GM18507 (cell line): ENCODE measurements around the gene PRICKLE1.
"Not testable (repeated sequence)": the region's sequence is repeated elsewhere in the genome, so short reads cannot be mapped to it uniquely, and the experiment has no call there.

Experiments used
- DNase-seq: peaks from one replicate; pipeline ENCODE4 v3.0.0; 2011; ENCODE audit warnings: low read depth; ENCODE audit not compliant: insufficient read length; ENCODE audit errors: extremely low spot score
- FAIRE-seq: peaks from 2 replicates; lab custom pipeline; 2011; peaks lifted over from hg19 to GRCh38; lab: Jason Lieb, UNC

PRICKLE1 gene

DNA sequence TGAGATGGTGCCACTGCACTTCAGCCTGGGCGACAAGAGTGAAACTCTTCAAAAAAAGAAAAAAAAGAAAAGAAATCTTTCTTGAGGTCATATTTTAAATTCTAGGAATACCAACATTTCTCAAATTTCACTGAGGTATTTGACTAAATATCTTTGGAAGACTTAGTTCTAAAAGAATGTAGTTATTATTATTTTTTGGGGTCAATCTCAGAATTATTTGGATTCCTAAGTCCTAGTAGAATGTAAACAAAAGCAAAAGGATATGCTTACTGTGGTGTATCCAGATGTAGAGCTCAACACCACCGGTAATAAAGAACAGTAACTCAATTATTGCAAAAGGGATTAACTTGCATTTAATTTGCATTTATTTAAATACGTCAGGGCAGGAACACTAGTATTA lies 25.0 kb downstream of the PRICKLE1 start:
- no peak for FAIRE-seq
- DNase-seq = no peak

DNA sequence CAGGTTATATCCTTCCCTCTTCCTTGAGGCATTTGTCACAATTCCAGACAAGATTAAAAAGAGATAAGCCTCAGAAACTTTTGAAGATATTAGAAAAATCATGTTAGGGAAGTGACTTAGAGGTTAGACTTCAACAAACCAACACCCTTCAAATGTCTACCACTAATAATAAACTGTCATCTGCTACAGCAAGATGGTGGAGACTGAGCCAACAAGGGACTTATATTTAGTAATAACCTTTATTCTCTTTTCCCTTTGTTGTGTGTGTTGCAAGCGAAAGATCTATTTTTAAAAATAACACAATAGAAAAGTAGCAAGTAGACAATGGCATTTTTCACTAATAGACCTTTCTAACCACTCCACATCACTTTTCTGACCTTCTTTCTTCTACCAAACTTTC lies 28.6 kb downstream of the PRICKLE1 start:
- FAIRE-seq (no peak), DNase-seq (no peak)

GRCh38 chr12:42557586-42558172 lies 31.9 kb downstream of the PRICKLE1 start:
- DNase-seq (no peak), FAIRE-seq (no peak)

GRCh38 chr12:42556917-42557316 lies 32.6 kb downstream of the PRICKLE1 start:
- no peak for FAIRE-seq
- DNase-seq = no peak

- DNase-seq (no peak), FAIRE-seq (no peak)
Observed at GRCh38 chr12:42552822-42553221, 36.7 kb downstream of the PRICKLE1 start.

DNA sequence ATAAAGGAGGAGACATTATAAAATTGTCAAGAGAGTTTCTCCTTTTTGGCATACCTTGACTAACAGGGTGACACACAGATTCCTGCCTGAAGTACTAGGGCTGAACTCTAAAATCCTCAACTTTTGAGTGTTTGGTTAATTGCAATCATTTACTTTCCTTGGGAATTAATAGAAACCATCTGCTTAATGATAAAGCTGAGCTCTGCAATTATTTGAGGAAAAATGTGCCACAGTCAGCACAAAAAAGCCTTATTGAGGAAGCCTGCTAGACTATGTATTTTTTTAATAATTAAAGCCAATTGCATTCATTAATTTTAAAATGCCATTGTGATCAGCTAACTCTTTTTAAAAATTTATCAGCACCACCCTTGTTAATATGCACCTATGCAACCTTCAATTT lies 38.7 kb downstream of the PRICKLE1 start:
- FAIRE-seq = no peak
- no peak for DNase-seq

- DNase-seq (no peak), FAIRE-seq (no peak)
Observed at GRCh38 chr12:42546709-42547108, 42.8 kb downstream of the PRICKLE1 start.

GRCh38 chr12:42541965-42542364 lies 47.6 kb downstream of the PRICKLE1 start:
- FAIRE-seq (no peak), DNase-seq (no peak)

GRCh38 chr12:42541308-42541707 lies 48.2 kb downstream of the PRICKLE1 start:
- FAIRE-seq, DNase-seq: not testable (repeated sequence)

- no peak for FAIRE-seq
- no peak for DNase-seq
Observed at GRCh38 chr12:42539696-42540095, 49.9 kb downstream of the PRICKLE1 start.

DNA sequence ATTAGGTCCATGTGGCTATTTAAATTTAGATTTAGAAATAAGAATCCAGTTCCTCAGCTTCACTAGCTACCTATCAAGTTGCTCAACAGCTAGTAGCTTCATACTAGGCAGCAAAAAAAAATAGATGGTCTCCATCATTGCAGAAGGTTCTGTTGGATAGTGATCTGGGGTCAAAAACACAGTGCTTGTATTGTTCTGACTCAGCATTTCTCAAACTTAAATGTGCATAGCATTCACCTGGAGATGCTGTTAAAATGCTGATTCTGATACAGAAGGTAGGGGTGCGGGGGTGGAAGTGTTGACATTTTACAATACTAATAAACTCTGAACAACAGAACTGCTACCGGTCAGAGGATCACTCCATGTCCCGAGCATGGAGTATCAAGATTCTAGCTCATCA lies 51.3 kb downstream of the PRICKLE1 start:
- no peak for FAIRE-seq
- no peak for DNase-seq

DNA sequence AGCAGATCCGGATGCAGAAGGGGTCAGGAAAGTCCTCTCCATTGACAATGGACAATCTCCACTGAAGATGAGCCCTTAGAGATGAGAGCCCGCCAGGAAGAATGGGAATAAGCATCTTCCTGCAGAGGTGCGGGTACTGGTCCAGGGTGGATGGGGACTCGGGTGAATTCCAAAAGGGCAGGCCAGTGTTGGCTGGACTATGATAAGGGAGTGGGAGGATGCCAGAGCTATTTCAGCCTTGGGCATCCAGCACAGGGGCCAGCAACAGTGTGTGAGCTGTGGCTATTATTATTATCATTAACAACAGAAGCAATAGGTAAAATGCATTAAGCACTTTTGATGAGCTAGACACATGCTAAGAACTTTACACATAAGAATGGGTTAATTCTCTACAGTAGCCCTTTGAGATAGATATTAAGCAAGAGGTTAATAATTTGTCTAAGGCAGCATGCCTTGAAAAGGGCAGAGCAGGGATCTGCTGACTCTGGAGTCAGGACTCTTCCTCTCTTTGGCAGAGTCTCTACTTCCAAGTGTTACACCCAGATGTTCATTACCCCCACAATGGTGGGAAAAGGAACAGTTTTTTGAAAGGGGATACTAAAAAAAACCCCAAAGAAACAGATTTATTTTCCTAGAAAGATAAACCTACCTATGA lies 55.2 kb downstream of the PRICKLE1 start:
- DNase-seq (no peak), FAIRE-seq (no peak)

DNA sequence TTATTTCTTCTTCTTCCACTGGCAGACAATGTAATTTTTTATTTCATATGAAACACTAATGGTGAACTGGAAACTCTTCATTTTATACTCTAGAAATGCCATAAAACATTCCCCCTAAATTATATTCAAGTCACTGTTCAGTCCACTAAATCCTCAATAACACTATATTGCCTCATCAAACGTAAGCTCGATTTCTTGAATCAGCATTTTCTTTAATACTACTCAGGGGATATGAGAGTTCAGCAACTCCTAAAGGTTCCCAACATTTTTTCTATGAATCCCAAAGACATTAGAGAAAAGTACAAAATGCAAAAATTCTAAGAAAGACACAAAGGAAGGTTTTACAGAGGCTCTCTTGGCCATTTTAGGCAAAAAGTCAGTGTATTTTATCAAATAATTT lies 59.3 kb downstream of the PRICKLE1 start:
- FAIRE-seq (no peak), DNase-seq (no peak)

GRCh38 chr12:42525444-42525843 lies 64.1 kb downstream of the PRICKLE1 start:
- DNase-seq = no peak
- no peak for FAIRE-seq

GRCh38 chr12:42524716-42525115 lies 64.8 kb downstream of the PRICKLE1 start:
- DNase-seq (no peak), FAIRE-seq (no peak)

DNA sequence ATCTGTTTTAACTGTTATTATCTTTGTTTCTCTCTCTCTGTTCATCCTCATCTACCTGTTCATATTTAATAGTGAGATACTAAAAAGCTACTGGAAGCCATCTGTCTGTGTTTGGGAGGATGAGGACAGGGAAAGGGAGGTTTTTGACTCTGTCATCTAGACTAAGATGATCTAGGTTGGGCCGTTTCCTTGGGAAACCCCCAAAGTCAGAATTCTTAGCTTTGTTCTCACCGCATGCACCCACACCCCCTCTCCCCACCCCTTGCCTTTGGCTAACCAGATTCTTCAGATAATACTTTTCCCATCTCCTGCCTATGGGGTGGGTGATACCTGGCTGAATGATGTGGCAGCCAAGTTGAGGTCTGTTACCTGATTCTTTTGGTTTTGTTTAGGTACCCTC lies 73.0 kb downstream of the PRICKLE1 start:
- no peak for DNase-seq
- no peak for FAIRE-seq

GRCh38 chr12:42511656-42512055 lies 77.9 kb downstream of the PRICKLE1 start:
- FAIRE-seq = no peak
- DNase-seq = no peak

DNA sequence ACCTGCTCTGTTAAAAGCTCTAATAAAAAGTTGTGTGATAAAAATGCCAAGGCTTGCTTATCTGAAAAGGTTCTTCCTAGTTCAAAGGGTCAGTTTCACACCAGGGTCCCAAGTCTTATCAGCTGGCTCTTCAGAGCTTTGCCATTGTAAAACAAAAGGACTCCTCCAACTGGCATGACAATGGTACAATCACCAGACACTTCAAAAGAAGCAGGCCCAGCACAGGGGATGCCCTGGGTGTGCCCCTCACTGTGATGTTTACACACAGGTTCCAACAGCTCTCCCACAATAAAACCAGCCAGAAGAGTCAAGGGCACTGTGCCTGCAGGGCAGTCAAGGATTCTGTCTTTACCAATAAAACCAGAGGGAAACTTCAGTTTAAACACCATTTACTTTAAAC lies 78.7 kb downstream of the PRICKLE1 start:
- FAIRE-seq = no peak
- no peak for DNase-seq

DNA sequence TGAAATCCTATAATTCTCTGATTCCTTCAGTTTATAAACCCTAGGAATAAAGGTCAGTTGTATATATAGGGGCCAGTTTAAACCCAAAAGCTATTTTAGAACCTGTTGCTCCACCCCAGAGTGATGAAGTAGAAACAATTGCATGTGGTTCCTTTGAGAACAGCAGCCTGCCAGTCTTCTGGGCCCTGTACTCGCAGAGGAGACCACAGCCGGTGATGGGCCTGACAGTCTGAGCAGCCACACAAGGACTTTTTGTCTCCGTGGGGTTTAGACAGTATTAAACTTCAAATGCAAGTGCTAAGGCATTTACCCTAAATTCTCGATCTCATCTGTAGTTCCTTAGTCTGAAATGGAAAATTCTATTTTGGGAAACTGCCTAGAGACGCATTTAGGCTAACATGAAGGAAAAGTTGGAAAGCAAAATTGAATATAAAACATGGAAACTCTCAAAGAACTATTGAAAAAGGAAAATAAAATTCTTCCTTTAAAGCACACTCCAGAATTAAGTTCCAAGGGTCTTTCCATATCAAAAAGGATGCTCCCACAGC lies 80.6 kb downstream of the PRICKLE1 start:
- no peak for FAIRE-seq
- no peak for DNase-seq

GRCh38 chr12:42507565-42507964 lies 82.0 kb downstream of the PRICKLE1 start:
- FAIRE-seq (no peak), DNase-seq (no peak)

DNA sequence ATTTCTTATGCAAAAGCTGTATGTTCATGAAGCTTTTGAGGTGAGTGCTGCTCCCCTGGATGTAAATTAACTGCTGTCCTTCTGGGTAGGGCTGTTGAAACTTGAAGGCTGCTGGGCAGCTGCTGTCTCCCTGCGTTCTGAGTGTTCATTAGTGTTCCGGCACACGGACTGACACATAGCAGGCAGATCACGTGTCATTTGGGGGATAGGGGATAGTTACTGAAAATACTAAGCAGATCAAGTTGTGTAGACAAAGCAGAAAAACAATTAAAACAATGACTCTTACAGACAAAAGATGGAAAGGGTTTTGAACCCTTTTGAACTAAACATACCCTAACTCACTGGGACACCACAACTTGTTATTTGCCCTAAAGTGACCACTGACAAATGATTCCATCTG lies 82.5 kb downstream of the PRICKLE1 start:
- DNase-seq (no peak), FAIRE-seq (no peak)
